Neural cell (in vitro differentiated cells): ENCODE results near the gene HOXA5. TPM values are rescaled to one million over a fixed set of nuclear protein-coding genes. Genes with fewer than 3 reads are reported as not detected.
A peak's percentile ranks its signal among the peaks of the same experiment; 100 is the strongest.

Experiments
- H2AFZ ChIP-seq: fragments of 200-600, 300-800 bp; sonication (generic), shearing (Covaris generic); 2 replicates; pipeline ENCODE4 v1.6.0; 2014; ENCODE audit warnings: low read depth, mild to moderate bottlenecking, antibody characterized with exemption, low read length, moderate library complexity
- H3F3A ChIP-seq: fragments of 200-600 bp; shearing (Covaris generic); 2 replicates; pipeline ENCODE4 v1.6.1; 2016; ENCODE audit warnings: mild to moderate bottlenecking, moderate library complexity, mixed read lengths, antibody characterized with exemption, low read length; ENCODE audit not compliant: insufficient read depth, poor library complexity, severe bottlenecking
- H3K27ac ChIP-seq: fragments of 200-600, 300-800 bp; sonication (generic), shearing (Covaris generic); 2 replicates; pipeline ENCODE4 v1.5.1; 2014; ENCODE audit warnings: mild to moderate bottlenecking, low read length, moderate library complexity
- H3K27me3 ChIP-seq: fragments of 300-800, 200-600 bp; sonication (generic), shearing (Covaris generic); 2 replicates; pipeline ENCODE4 v1.6.0; 2014; ENCODE audit warnings: mild to moderate bottlenecking, low read depth, low read length, moderate library complexity; ENCODE audit not compliant: insufficient read depth
- H3K36me3 ChIP-seq: fragments of 300-800, 200-600 bp; sonication (generic), shearing (Covaris generic); 2 replicates; pipeline ENCODE4 v1.5.1; 2014; ENCODE audit warnings: mild to moderate bottlenecking, antibody characterized with exemption, low read length, moderate library complexity; ENCODE audit not compliant: insufficient read depth
- H3K4me2 ChIP-seq: fragments of 300-800, 200-600 bp; sonication (generic), shearing (Covaris generic); 2 replicates; pipeline ENCODE4 v1.6.0; 2014; ENCODE audit warnings: mild to moderate bottlenecking, low read length
- H3K4me3 ChIP-seq: fragments of 300-800, 200-600 bp; sonication (generic), shearing (Covaris generic); 2 replicates; pipeline ENCODE4 v1.5.1; 2014; ENCODE audit warnings: mild to moderate bottlenecking, low read length, moderate library complexity
- H3K79me2 ChIP-seq: fragments of 200-600 bp; shearing (Covaris generic); replicated peaks from 2 replicates; pipeline ENCODE4 v1.6.0; 2014; ENCODE audit warnings: mild to moderate bottlenecking, low read length, moderate library complexity; ENCODE audit not compliant: insufficient read depth
- H3K9ac ChIP-seq: fragments of 300-800, 200-600 bp; sonication (generic), shearing (Covaris generic); 2 replicates; pipeline ENCODE4 v1.6.1; 2016; ENCODE audit warnings: mild to moderate bottlenecking, low read length, mixed read lengths
- H3K9me2 ChIP-seq: fragments of 200-600 bp; shearing (Covaris generic); 2 replicates; pipeline ENCODE4 v1.6.1; 2016; ENCODE audit warnings: mild to moderate bottlenecking, low read length, mixed read lengths; ENCODE audit not compliant: insufficient read depth
- H3K9me3 ChIP-seq: fragments of 200-600, 300-800 bp; sonication (generic), shearing (Covaris generic); 2 replicates; pipeline ENCODE4 v1.6.1; 2016; ENCODE audit warnings: mild to moderate bottlenecking, mixed run types, low read length, moderate library complexity, mixed read lengths
- H4K20me1 ChIP-seq: fragments of 200-600 bp; shearing (Covaris generic); 2 replicates; pipeline ENCODE4 v1.6.1; 2016; ENCODE audit warnings: mild to moderate bottlenecking, mixed run types; ENCODE audit not compliant: insufficient read depth
- CTCF ChIP-seq: fragments of 450-650 bp; IDR thresholded peaks from 2 replicates; pipeline ENCODE4 v1.5.1; 2014; ENCODE audit warnings: antibody characterized with exemption, mild to moderate bottlenecking, moderate library complexity; ENCODE audit not compliant: poor library complexity, severe bottlenecking
- EP300 ChIP-seq: fragments of 450-650 bp; conservative IDR thresholded peaks from 2 replicates; pipeline ENCODE4 v1.6.1; 2014; ENCODE audit warnings: antibody characterized with exemption, mild to moderate bottlenecking, moderate library complexity; ENCODE audit not compliant: poor library complexity, severe bottlenecking
- EZH2 ChIP-seq: fragments of 200-600, 300-800 bp; shearing (Covaris generic), sonication (generic); IDR thresholded peaks from 2 replicates; pipeline ENCODE4 v1.6.1; 2014; ENCODE audit warnings: antibody characterized with exemption, low read length, borderline replicate concordance, mild to moderate bottlenecking; ENCODE audit not compliant: insufficient read depth, poor library complexity, severe bottlenecking
- MXI1 ChIP-seq: fragments of 450-650 bp; conservative IDR thresholded peaks from 2 replicates; pipeline ENCODE4 v1.6.1; 2014; ENCODE audit warnings: antibody characterized with exemption, mild to moderate bottlenecking; ENCODE audit not compliant: poor library complexity, severe bottlenecking
- POLR2AphosphoS5 ChIP-seq: IDR thresholded peaks from 2 replicates; pipeline ENCODE4 v1.6.1; 2012
- RAD21 ChIP-seq: fragments of 450-650 bp; conservative IDR thresholded peaks from 2 replicates; pipeline ENCODE4 v1.6.1; 2014; ENCODE audit warnings: antibody characterized with exemption, mild to moderate bottlenecking, moderate library complexity
- REST ChIP-seq: IDR thresholded peaks from 2 replicates; pipeline ENCODE4 v1.6.1; 2012; ENCODE audit warnings: borderline replicate concordance
- SMC3 ChIP-seq: fragments of 450-650 bp; conservative IDR thresholded peaks from 2 replicates; pipeline ENCODE4 v1.6.1; 2014; ENCODE audit warnings: antibody characterized with exemption, mild to moderate bottlenecking, moderate library complexity; ENCODE audit not compliant: poor library complexity
- TAF1 ChIP-seq: IDR thresholded peaks from 2 replicates; pipeline ENCODE4 v1.6.1; 2012; ENCODE audit warnings: low read depth
- polyA plus RNA-seq: library from polyadenylated mRNA; depleted of rRNA; stranded (reverse); fragments of >200 nt; gene quantifications from 2 replicates; pipeline ENCODE4 v1.2.3, GENCODE V29; 2014

HOXA5 gene
- polyA plus RNA-seq, 1 donor from 2014 or later, result not detected

GRCh38 chr7:27170426-27171324, 27.2 kb upstream of the HOXA5 start:
- H3K27me3 ChIP-seq, result peaks cover 100% of the 10 kb centered on the region
- no peaks in the 10 kb centered on the region for H4K20me1 ChIP-seq
- no peaks in the 10 kb centered on the region for H3F3A ChIP-seq
- H3K4me2 ChIP-seq, result no peak overlapping the region
- H2AFZ ChIP-seq, result no peak overlapping the region
- TF ChIP-seq EZH2, result no peak
- TF ChIP-seq POLR2AphosphoS5, result no peak
- TF ChIP-seq TAF1, result no peak
- TF ChIP-seq RAD21, result no peak
- TF ChIP-seq REST, result no peak
- no peak for TF ChIP-seq EP300
- no peak for TF ChIP-seq SMC3
- no peak for TF ChIP-seq MXI1
- TF ChIP-seq CTCF, result no peak
- H3K9me2 ChIP-seq, result no peaks in the 10 kb centered on the region
- H3K27ac ChIP-seq, result no peak overlapping the region
- H3K79me2 ChIP-seq, result no peaks in the 10 kb centered on the region
- no peaks in the 10 kb centered on the region for H3K36me3 ChIP-seq
- peaks cover 15% of the 10 kb centered on the region for H3K9me3 ChIP-seq
- H3K4me3 ChIP-seq, result no peak overlapping the region
- no peak overlapping the region for H3K9ac ChIP-seq

- Histone ChIP-seq H3K27ac (no peak overlapping the region), H3K79me2 (no peaks in the 10 kb centered on the region)
Observed at GRCh38 chr7:27169658-27170425, 26.4 kb upstream of the HOXA5 start.

More at GRCh38 chr7:27169658-27170425, 26.4 kb upstream of the HOXA5 start:
- peaks cover 24% of the 10 kb centered on the region for H3K9me3 ChIP-seq
- TF ChIP-seq POLR2AphosphoS5 (no peak), EP300 (no peak), TAF1 (no peak), RAD21 (no peak), REST (no peak), MXI1 (no peak), SMC3 (no peak), EZH2 (no peak), CTCF (no peak)
- H3F3A ChIP-seq, result no peaks in the 10 kb centered on the region
- H4K20me1 ChIP-seq, result no peaks in the 10 kb centered on the region
- H3K9ac ChIP-seq, result no peak overlapping the region
- peak overlapping the region; percentile 28 for H3K4me3 ChIP-seq
- no peaks in the 10 kb centered on the region for H3K9me2 ChIP-seq
- H2AFZ ChIP-seq, result no peak overlapping the region
- peaks cover 100% of the 10 kb centered on the region for H3K27me3 ChIP-seq
- H3K4me2 ChIP-seq, result no peak overlapping the region
- H3K36me3 ChIP-seq, result no peaks in the 10 kb centered on the region
